Uterus (tissue), 2 donors: ENCODE measurements around the gene CTTN.

ENCODE experiments used
- CTCF ChIP-seq, 4 experiments: fragments of 200-600 bp in 2 of 4; fragments of 450-650 bp in 2 of 4; sonication (generic) in 2 of 4; IDR thresholded peaks; one replicate each; pipeline ENCODE4 v1.5.1; 2016 to 2019; ENCODE audit warnings: antibody characterized with exemption in 4 of 4, mild to moderate bottlenecking in 2 of 4, moderate library complexity in 1 of 4
- POLR2A ChIP-seq, 2 donors: fragments of 450-650 bp; IDR thresholded peaks; one replicate each; pipeline ENCODE4 v1.6.1; 2016; ENCODE audit warnings: antibody characterized with exemption in 2 of 2, mild to moderate bottlenecking in 1 of 2, moderate library complexity in 1 of 2

GRCh38 chr11:70367071-70367470, 31.3 kb upstream of the CTTN start:
- no peak for TF ChIP-seq CTCF (IDR thresholded peaks at IDR 0.05)
- no peak for TF ChIP-seq POLR2A (IDR thresholded peaks at IDR 0.05)
